GM12878 (cell line): ENCODE data around the gene ZNF451. TPM values are rescaled to one million over a fixed set of nuclear protein-coding genes. Genes with fewer than 3 reads are reported as not detected.

Experiments used
- ATAC-seq: fragments of 200-7000 bp; cut with Tn5 transposase; 3 replicates; pipeline ENCODE4 v1.9.1; 2020; ENCODE audit warnings: mild to moderate bottlenecking, moderate library complexity
- BruUV-seq: library from RNA; stranded (reverse); fragments of 400-500 nt; replicated peaks from 2 replicates; lab custom pipeline; 2021; lab: Mats Ljungman, UMichigan
- CTCF ChIA-PET: fragments of 300-600 bp; sonication (Branson Sonifier 250); formaldehyde crosslinking; extraction: SDS; loops from one replicate; lab custom pipeline; 2021; ENCODE audit warnings: inconsistent platforms; lab: Yijun Ruan, JAX
- POLR2A ChIA-PET: fragments of 350-600 bp; formaldehyde crosslinking; extraction: SDS; loops from one replicate; lab custom pipeline; 2021; ENCODE audit warnings: inconsistent platforms; lab: Charles Lee
- RAD21 ChIA-PET: fragments of 300-600 bp; sonication (Branson Sonifier 250); formaldehyde crosslinking; loops from one replicate; lab custom pipeline; 2023; ENCODE audit warnings: antibody characterized with exemption; ENCODE audit not compliant: unreplicated experiment; lab: Charles Lee
- SMC1A ChIA-PET: fragments of 300-600 bp; sonication (Branson Sonifier 250); formaldehyde crosslinking; loops from one replicate; lab custom pipeline; 2023; ENCODE audit not compliant: unreplicated experiment, uncharacterized antibody; lab: Charles Lee
- DNase-seq: peaks from one replicate; pipeline ENCODE4 v3.0.0-alpha.2; 2011; ENCODE audit warnings: low read depth, low spot score
- FAIRE-seq: peaks from 3 replicates; lab custom pipeline; 2011; peaks lifted over from hg19 to GRCh38; lab: Jason Lieb, UNC
- H2AFZ ChIP-seq: 2 replicates; pipeline ENCODE4 v1.6.0; 2011; ENCODE audit warnings: low read depth, low read length, control low read depth; ENCODE audit not compliant: control insufficient read depth
- H3K27ac ChIP-seq: 2 replicates; pipeline ENCODE4 v1.5.1; 2011; ENCODE audit warnings: control low read depth; ENCODE audit not compliant: control insufficient read depth, insufficient read depth
- H3K27me3 ChIP-seq, 2 experiments: replicated peaks in 1 of 2; 2 replicates each; pipeline versions ENCODE4 v1.6.0 to v1.6.1; 2011; ENCODE audit warnings: low read length in 1 of 2; ENCODE audit not compliant: control insufficient read depth in 2 of 2, insufficient read depth in 2 of 2
- H3K36me3 ChIP-seq, 2 experiments: 2 replicates each; pipeline ENCODE4 v1.5.1; 2011; ENCODE audit warnings: low read length in 1 of 2; ENCODE audit not compliant: control insufficient read depth in 2 of 2, insufficient read depth in 2 of 2
- H3K4me1 ChIP-seq: 2 replicates; pipeline ENCODE4 v1.6.1; 2011; ENCODE audit warnings: mild to moderate bottlenecking, low read length, moderate library complexity, mixed read lengths; ENCODE audit not compliant: control insufficient read depth, insufficient read depth
- H3K4me2 ChIP-seq: 2 replicates; pipeline ENCODE4 v1.6.0; 2011; ENCODE audit warnings: control low read depth; ENCODE audit not compliant: control insufficient read depth, insufficient read depth
- H3K4me3 ChIP-seq: fragments of 200-600 bp; sonication (generic); 2 replicates; pipeline ENCODE4 v1.5.1; 2016
- H3K79me2 ChIP-seq: 2 replicates; pipeline ENCODE4 v1.6.0; 2011; ENCODE audit warnings: low read length; ENCODE audit not compliant: control insufficient read depth, insufficient read depth
- H3K9ac ChIP-seq: 2 replicates; pipeline ENCODE4 v1.8.0; 2011; ENCODE audit warnings: low read length, control low read depth, mixed read lengths; ENCODE audit not compliant: control insufficient read depth, insufficient read depth
- H3K9me3 ChIP-seq: replicated peaks from 3 replicates; pipeline ENCODE4 v1.5.1; 2011; ENCODE audit warnings: mild to moderate bottlenecking, low read length; ENCODE audit not compliant: control insufficient read depth, insufficient read depth
- H4K20me1 ChIP-seq: 2 replicates; pipeline ENCODE4 v1.6.0; 2011; ENCODE audit not compliant: control insufficient read depth, insufficient read depth
- BACH1 ChIP-seq: fragments of 450-650 bp; IDR thresholded peaks from 2 replicates; pipeline ENCODE4 v1.6.1; 2017; ENCODE audit warnings: mild to moderate bottlenecking, borderline replicate concordance
- BHLHE40 ChIP-seq, 2 experiments: fragments of 450-650 bp in 1 of 2; IDR thresholded peaks; 2 replicates each; pipeline ENCODE4 v1.6.1; 2011 to 2017; ENCODE audit warnings: low read depth in 2 of 2, borderline replicate concordance in 1 of 2, improper control_type of control experiment in 1 of 2, low read length in 1 of 2, mild to moderate bottlenecking in 1 of 2
- BMI1 ChIP-seq: fragments of 450-650 bp; IDR thresholded peaks from 2 replicates; pipeline ENCODE4 v1.6.1; 2016; ENCODE audit warnings: mild to moderate bottlenecking, moderate library complexity, borderline replicate concordance
- CREB1 ChIP-seq: IDR thresholded peaks from 2 replicates; pipeline ENCODE4 v1.6.1; 2012; ENCODE audit warnings: low read depth, mild to moderate bottlenecking, inconsistent platforms
- EED ChIP-seq: sonication (generic); IDR thresholded peaks from 2 replicates; pipeline ENCODE4 v1.6.1; 2016; ENCODE audit warnings: antibody characterized with exemption, low read depth
- ESRRA ChIP-seq: IDR thresholded peaks from 2 replicates; pipeline ENCODE4 v1.6.1; 2012; ENCODE audit warnings: mild to moderate bottlenecking, low read length, improper control_type of control experiment
- FOXK2 ChIP-seq: fragments of 450-650 bp; IDR thresholded peaks from 2 replicates; pipeline ENCODE4 v1.6.1; 2017; ENCODE audit warnings: mild to moderate bottlenecking, moderate library complexity
- KLF5 ChIP-seq: fragments of 450-650 bp; IDR thresholded peaks from 2 replicates; pipeline ENCODE4 v1.6.1; 2014; ENCODE audit warnings: mild to moderate bottlenecking; ENCODE audit not compliant: partially characterized antibody
- MLLT1 ChIP-seq: fragments of 450-650 bp; IDR thresholded peaks from 2 replicates; pipeline ENCODE4 v1.6.1; 2016; ENCODE audit warnings: mild to moderate bottlenecking
- MXI1 ChIP-seq: fragments of 150-350 bp; IDR thresholded peaks from 2 replicates; pipeline ENCODE4 v1.6.1; 2011; ENCODE audit warnings: low read depth, mild to moderate bottlenecking, inconsistent platforms, low read length, improper control_type of control experiment
- NR2C2 ChIP-seq: IDR thresholded peaks from 2 replicates; pipeline ENCODE4 v1.6.1; 2011; ENCODE audit warnings: borderline replicate concordance, low read depth; ENCODE audit not compliant: control insufficient read depth, insufficient read length
- RBBP5 ChIP-seq: fragments of 200-600 bp; sonication (generic); conservative IDR thresholded peaks from 2 replicates; pipeline ENCODE4 v1.6.1; 2016
- SUPT20H ChIP-seq: IDR thresholded peaks from 2 replicates; pipeline ENCODE4 v1.6.1; 2011; ENCODE audit warnings: low read depth, mild to moderate bottlenecking, low read length, moderate library complexity, borderline replicate concordance; ENCODE audit not compliant: control insufficient read depth
- TARDBP ChIP-seq: IDR thresholded peaks from 2 replicates; pipeline ENCODE4 v1.6.1; 2016; ENCODE audit warnings: borderline replicate concordance
- TBL1XR1 ChIP-seq: IDR thresholded peaks from 2 replicates; pipeline ENCODE4 v1.6.1; 2012; ENCODE audit warnings: low read depth, low read length, improper control_type of control experiment
- WGBS: methylation state at CpG from one replicate; pipeline ENCODE4 v1.1.6; 2016; ENCODE audit warnings: low lambda C conversion rate; ENCODE audit not compliant: insufficient replicate concordance, insufficient coverage; ENCODE audit errors: missing lambda C conversion rate; 5-methylcytosine and 5-hydroxymethylcytosine counted together
- in situ Hi-C: fragments of 300-500 bp; cut with MboI; formaldehyde crosslinking; loops from 9 replicates; pipeline ENCODE4 v1.14.3; 2018; ENCODE audit warnings: mixed read lengths
- intact Hi-C: fragments of 100-400 bp; cut with micrococcal nuclease; formaldehyde crosslinking; loops from one replicate; pipeline ENCODE4 v1.14.2; 2022; ENCODE audit not compliant: unreplicated experiment
- polyA plus RNA-seq, 11 experiments: library from polyadenylated mRNA; depleted of rRNA in 4 of 11; unstranded in 6 of 11; stranded (reverse) in 5 of 11; fragments of >200 nt; fragmentation: Nextera tagmentation in 4 of 11; fragmentation: Illumina TruSeq in 1 of 11; extraction: Ambion mirVana in 4 of 11; extraction: Trizol in 1 of 11; gene quantifications; 1 replicate in 1 of 11; 2 replicates in 10 of 11; pipeline versions ENCODE4 v1.2.1 to v1.2.3, GENCODE V29; 2011 to 2016; ENCODE audit warnings: inconsistent platforms in 2 of 11, missing spikeins in 2 of 11, low read depth in 1 of 11
- total RNA-seq, 4 experiments: library from RNA; depleted of rRNA in 3 of 4; stranded (reverse); fragments of >200 nt in 3 of 4; fragmentation: Illumina TruSeq in 1 of 4; extraction: Trizol in 1 of 4; gene quantifications; 2 replicates each; pipeline versions ENCODE4 v1.2.1 to v1.2.3, GENCODE V29; 2013 to 2021
- TF ChIP-seq, protein P1 (sequence below): IDR thresholded peaks from 2 replicates; pipeline ENCODE4 v1.6.1; 2011; ENCODE audit warnings: low read depth, mild to moderate bottlenecking, low read length, moderate library complexity, borderline replicate concordance; ENCODE audit errors: extremely low read depth

ZNF451 gene
- total and polyA plus RNA-seq, 10 of the 15 experiments (the other 5 are each of a cell fraction or from before 2014, with no cell fraction given), result 6.5 to 44.4 (median 23.8) TPM

- TF ChIP-seq FOXK2 (no peak), EED (no peak), RBBP5 (no peak), TARDBP (no peak), TBL1XR1 (no peak), KLF5 (no peak), BMI1 (no peak), BACH1 (no peak), BHLHE40 (IDR thresholded peaks at IDR 0.05; ENCODE audit: borderline replicate concordance in 1 of 2, low read depth in 2 of 2, low read length in 1 of 2) (no peak), CREB1 (no peak), MLLT1 (no peak), SUPT20H (no peak), MXI1 (no peak), ESRRA (no peak), NR2C2 (no peak)
- TF ChIP-seq, protein P1, sequence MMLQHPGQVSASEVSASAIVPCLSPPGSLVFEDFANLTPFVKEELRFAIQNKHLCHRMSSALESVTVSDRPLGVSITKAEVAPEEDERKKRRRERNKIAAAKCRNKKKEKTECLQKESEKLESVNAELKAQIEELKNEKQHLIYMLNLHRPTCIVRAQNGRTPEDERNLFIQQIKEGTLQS, result no peak
- WGBS, result 94% methylated on average over 2 of the region's 2 CpGs
- Histone ChIP-seq H2AFZ (no peak overlapping the region), H4K20me1 (no peaks in the 10 kb centered on the region), H3K27ac (no peak overlapping the region), H3K4me1 (no peaks in the 10 kb centered on the region), H3K4me2 (no peak overlapping the region), H3K27me3 (no peaks in the 10 kb centered on the region), H3K36me3 (no peaks in the 10 kb centered on the region; a peak in 1 of 4 replicates), H3K9ac (no peak overlapping the region), H3K9me3 (no peaks in the 10 kb centered on the region), H3K4me3 (no peak overlapping the region), H3K79me2 (no peaks in the 10 kb centered on the region)
- ChIA-PET POLR2A (no interaction called here), CTCF (interaction anchor here (2.0 kb wide), 1 partner anchor 10 kb away, joined by 11 read pairs; the partner anchor contains the start of gene BAG2), RAD21 (interaction anchor here (1.0 kb wide), 1 partner anchor 59 kb away, joined by 4 read pairs; the partner anchor contains the start of gene RAB23), SMC1A (interaction anchor here (0.9 to 3.1 kb wide), 5 partner anchors 9 to 45 kb away, joined by 3 to 16 read pairs (median 4); partner anchors contain the start of gene BAG2)
- ATAC-seq (no peak), DNase-seq (no peak), FAIRE-seq (peak; percentile 70)
- in situ Hi-C loops, result loop anchor here (5.0 kb wide), 1 partner anchor 70 kb away; the partner anchor contains the start of gene ZNF451
- BruUV-seq, result no TSS peak
- intact Hi-C loops, result no loop called here
Observed at GRCh38 chr6:57162028-57162427, 72.0 kb downstream of the ZNF451 start.
